Sigmoid colon (tissue), 4 donors: ENCODE results near the gene TNNC2.

Experiments
- EP300 ChIP-seq, 4 donors: sonication (generic); formaldehyde crosslinking; IDR thresholded peaks; one replicate each; pipeline ENCODE4 v1.6.1; 2017; ENCODE audit warnings: antibody characterized with exemption in 4 of 4
- POLR2A ChIP-seq, 2 donors: fragments of 450-650 bp; IDR thresholded peaks; one replicate each; pipeline ENCODE4 v1.6.1; 2016; ENCODE audit warnings: antibody characterized with exemption in 2 of 2, mild to moderate bottlenecking in 2 of 2, moderate library complexity in 2 of 2
- POLR2AphosphoS5 ChIP-seq, 4 donors: sonication (generic); formaldehyde crosslinking; IDR thresholded peaks; one replicate each; pipeline ENCODE4 v1.6.1; 2017; ENCODE audit warnings: antibody characterized with exemption in 4 of 4
- TF ChIP-seq, protein P1 (sequence below), 4 experiments: fragments of 450-650 bp in 3 of 4; fragments of 200-600 bp in 1 of 4; IDR thresholded peaks; one replicate each; pipeline ENCODE4 v1.5.1; 2016 to 2019; ENCODE audit warnings: antibody characterized with exemption in 4 of 4, mild to moderate bottlenecking in 3 of 4, moderate library complexity in 2 of 4

DNA sequence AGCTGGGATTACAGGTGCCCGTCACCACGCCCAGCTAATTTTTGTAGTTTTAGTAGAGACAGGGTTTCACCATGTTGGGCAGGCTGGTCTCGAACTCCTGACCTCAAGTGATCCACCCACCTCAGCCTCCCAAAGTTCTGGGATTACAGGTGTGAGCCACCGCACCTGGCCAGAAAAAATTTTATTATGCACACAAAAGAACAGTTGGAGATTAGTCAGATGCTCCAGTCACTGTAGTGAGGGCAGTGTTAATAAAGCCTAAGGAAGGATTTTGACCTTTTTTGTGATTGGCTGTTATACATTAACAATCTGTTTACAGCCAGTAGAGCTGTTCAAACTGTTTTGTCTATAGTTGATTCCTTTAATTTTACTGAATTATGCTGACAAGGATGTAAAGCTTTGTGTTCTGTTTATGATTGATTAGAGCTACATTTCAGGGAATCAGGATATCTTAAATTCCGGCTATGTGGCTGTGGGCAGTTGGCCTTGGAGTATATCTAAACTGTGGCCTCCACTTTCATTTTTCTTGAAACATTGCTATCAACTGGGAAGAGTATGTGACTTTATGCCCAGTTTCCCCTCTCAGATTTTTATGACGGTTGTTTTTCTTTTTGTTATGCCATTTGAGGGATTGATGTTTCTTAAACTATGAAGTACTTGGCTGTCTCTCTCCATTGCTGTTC, 40.2 kb upstream of the TNNC2 start:
- TF ChIP-seq, protein P1, sequence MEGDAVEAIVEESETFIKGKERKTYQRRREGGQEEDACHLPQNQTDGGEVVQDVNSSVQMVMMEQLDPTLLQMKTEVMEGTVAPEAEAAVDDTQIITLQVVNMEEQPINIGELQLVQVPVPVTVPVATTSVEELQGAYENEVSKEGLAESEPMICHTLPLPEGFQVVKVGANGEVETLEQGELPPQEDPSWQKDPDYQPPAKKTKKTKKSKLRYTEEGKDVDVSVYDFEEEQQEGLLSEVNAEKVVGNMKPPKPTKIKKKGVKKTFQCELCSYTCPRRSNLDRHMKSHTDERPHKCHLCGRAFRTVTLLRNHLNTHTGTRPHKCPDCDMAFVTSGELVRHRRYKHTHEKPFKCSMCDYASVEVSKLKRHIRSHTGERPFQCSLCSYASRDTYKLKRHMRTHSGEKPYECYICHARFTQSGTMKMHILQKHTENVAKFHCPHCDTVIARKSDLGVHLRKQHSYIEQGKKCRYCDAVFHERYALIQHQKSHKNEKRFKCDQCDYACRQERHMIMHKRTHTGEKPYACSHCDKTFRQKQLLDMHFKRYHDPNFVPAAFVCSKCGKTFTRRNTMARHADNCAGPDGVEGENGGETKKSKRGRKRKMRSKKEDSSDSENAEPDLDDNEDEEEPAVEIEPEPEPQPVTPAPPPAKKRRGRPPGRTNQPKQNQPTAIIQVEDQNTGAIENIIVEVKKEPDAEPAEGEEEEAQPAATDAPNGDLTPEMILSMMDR (IDR thresholded peaks at IDR 0.05) = no peak
- no peak for TF ChIP-seq POLR2A (IDR thresholded peaks at IDR 0.05)
- TF ChIP-seq POLR2AphosphoS5 (IDR thresholded peaks at IDR 0.05) = no peak
- no peak for TF ChIP-seq EP300 (IDR thresholded peaks at IDR 0.05)
